COR-L47 (cell line): ENCODE measurements around the gene PCYOX1L.

Experiments used
- DNase-seq: peaks from one replicate; lab custom pipeline; 2025; lab: John Stamatoyannopoulos, UW

Gene PCYOX1L

GRCh38 chr5:149338364-149338763 is 19.5 kb upstream of the PCYOX1L start:
- DNase-seq: no peak

DNA sequence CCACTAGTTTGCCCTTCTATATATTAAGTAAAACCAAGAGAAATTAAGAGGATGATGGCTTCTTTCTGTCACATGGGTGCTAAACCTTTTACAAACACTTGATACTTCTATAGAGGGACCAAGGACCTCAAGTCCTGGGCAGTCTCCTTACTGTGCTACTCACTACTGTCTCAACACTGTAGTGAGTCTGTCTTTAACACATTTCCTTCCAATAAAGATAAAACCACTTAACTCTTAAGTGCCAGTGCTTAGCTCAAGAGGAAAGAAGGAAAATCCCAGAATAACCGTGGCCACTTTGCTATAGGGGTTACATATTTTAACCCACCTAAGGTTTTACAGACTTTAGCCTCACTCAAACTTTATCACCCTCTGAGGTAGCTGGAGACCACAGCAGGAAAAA is 16.9 kb upstream of the PCYOX1L start:
- no peak for DNase-seq

GRCh38 chr5:149341876-149342275 is 16.0 kb upstream of the PCYOX1L start:
- DNase-seq: no peak

DNA sequence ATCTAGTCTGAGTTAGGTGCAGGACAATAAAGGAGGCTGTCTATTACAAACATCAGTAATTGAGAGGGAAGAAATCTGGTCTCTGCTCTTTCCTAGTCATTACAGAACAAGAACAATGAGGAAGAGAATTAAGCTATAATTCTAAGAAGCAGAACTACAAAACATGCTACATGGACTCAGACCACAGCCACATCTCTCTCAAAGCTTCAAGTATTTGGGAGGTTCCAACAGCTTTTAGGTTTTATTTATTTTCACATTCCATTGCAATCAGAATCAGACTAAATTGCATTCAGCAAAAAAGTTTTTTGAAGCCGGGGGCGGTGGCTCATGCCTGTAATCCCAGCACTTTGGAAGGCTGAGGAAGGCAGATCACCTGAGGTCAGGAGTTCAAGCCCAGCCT is 13.7 kb upstream of the PCYOX1L start:
- no peak for DNase-seq

DNA sequence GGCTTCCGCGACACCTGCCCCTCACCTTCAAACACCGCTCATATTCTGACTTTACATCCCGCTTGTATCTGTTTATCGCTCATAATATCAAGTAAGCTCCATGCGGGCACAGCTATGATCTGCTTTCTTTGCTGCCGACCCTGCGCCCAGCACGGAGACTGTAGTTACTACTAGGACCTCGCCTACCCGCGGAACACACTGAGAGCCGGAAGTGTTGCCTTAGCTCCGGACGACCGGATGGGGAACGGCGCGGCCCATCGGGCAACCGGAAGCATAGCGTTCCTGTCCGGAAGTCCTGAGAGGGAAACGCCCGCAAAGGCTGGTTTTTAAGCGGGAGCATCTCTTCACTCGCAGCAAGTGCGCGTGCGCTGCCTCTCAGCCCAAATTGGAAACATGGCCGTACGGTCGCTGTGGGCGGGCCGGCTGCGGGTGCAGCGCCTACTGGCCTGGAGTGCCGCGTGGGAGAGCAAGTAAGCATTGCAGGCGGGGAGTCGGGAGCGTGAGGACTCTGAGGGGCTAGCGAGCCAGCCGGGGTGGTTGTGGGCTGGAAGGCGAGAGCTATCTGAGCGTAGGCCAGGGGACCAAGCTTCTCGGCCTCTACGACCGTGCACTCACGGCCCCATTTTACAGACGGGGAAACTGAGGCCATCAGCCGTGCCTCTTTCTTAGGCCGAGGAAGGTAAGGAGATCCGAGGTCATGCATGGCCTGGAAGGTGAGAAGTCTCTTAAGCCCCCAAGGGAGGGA is 12.5 kb upstream of the PCYOX1L start, which contains the start of gene GRPEL2:
GRPEL2 (plus strand) TSS at position 353 of the 745 bp plus-strand sequence; CDS start at position 394, 41 bp downstream.
- DNase-seq: peak; percentile 97

- DNase-seq: no peak
Observed at GRCh38 chr5:149345892-149346222, 12.0 kb upstream of the PCYOX1L start.

GRCh38 chr5:149348518-149348917 is 9.3 kb upstream of the PCYOX1L start:
- DNase-seq: no peak

DNA sequence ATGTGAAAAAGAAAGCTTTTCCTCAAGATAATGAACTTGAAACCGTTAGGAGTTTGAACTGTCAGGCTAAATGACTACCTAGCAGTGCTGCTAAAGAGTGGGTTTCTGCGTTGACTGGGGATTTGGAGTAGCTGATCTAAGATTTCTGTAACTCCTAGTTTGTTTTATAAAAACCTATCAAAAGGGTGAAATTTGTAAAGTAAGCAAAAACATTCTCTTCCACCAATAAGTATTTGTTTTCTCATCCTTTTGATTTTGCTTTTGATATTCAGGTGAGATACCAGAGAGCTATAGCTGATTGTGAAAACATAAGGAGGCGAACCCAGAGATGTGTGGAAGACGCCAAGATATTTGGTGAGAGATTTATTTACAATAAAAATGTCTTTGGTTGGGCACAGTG is 8.5 kb upstream of the PCYOX1L start:
- DNase-seq: no peak

GRCh38 chr5:149352169-149352568 is 5.7 kb upstream of the PCYOX1L start:
- no peak for DNase-seq

- no peak for DNase-seq
Observed at GRCh38 chr5:149353911-149354310, 3.9 kb upstream of the PCYOX1L start.

DNA sequence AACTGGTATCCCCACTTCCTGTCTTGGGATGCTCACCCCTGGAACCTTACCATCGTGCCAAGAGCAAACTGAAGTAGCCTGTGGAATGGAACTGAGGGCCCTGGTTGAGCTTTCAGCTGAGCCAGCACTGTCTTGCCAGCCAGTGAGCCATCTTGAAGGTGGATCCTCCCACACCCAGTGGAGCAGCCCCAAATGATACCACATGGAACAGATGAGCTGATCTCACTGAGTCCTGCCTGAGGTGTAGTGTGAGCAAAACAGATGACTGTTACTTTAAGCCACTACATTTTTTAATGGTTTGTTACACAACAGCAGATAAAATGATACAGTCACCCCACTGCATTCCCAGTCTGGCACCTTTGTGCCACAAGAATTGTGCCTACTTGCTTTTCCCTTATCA is 2.2 kb upstream of the PCYOX1L start:
- no peak for DNase-seq

- DNase-seq: no peak
Observed at GRCh38 chr5:149356391-149356790, 1.5 kb upstream of the PCYOX1L start.

GRCh38 chr5:149358294-149358651 is 427 bp downstream of the PCYOX1L start:
- DNase-seq: peak; percentile 51

GRCh38 chr5:149358868-149359495 is 1.1 kb downstream of the PCYOX1L start:
- no peak for DNase-seq

GRCh38 chr5:149360272-149360671 is 2.4 kb downstream of the PCYOX1L start:
- DNase-seq: no peak

- no peak for DNase-seq
Observed at GRCh38 chr5:149362541-149362940, 4.7 kb downstream of the PCYOX1L start.

DNA sequence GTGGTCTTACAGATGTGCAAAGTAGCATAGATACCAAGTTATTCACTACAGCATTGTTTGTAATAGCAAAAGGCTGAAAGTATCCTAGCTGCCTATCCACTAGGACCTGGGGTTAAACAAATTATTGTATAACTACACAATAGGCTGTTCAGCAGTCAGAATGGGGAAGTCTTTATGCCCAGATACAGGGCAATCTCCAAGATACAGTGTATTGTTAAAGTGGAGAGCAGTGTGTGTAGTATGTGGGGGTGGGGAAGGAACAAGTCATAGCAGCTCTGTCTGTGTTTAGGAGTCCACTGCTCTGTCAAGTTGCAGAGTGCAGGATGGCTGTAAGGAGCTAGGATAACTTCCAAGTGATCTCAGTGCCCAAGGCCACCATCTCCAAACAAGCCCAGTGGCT is 5.5 kb downstream of the PCYOX1L start:
- DNase-seq: no peak

- no peak for DNase-seq
Observed at GRCh38 chr5:149363936-149364335, 6.1 kb downstream of the PCYOX1L start.

DNA sequence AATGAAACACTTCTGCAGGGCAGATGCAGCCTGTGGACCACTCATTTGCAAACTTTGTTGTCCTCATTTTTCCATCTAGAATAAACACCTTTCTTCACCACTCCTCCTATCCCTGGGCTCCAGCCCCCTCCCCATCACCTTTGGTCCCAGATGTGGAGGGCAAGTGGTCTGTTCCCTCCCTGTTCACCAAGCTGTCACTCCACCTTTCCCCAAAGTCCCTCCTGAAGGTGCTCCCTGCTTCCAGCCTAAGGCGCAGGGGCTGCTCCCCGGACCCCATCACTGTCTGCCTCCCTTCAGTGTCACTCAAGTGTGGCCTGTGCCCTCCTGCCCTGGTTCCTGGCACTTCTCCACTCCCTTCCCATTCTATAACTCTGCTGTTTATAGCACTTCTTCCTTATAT is 6.9 kb downstream of the PCYOX1L start:
- DNase-seq: no peak

DNA sequence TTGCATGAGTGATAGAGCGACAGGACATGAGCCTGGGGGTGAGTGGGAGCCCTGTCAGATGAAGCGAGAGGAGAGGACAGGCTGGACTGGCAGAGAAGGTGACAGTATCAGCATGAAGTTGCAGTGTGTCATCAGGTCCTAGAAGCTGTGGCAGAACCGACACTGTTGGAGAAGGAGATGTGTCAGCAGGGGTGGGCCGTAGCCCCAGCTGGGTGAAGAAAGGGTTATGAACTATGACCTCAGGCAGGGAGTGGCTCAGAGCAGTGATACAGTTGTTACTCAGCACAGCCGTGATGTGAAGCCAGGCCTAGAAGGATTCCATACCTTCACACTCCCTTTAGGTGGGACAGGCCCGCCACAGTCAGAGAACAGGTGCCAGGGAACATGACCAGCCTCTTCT is 7.6 kb downstream of the PCYOX1L start:
- DNase-seq: no peak

- DNase-seq: no peak
Observed at GRCh38 chr5:149366169-149366729, 8.4 kb downstream of the PCYOX1L start.

DNA sequence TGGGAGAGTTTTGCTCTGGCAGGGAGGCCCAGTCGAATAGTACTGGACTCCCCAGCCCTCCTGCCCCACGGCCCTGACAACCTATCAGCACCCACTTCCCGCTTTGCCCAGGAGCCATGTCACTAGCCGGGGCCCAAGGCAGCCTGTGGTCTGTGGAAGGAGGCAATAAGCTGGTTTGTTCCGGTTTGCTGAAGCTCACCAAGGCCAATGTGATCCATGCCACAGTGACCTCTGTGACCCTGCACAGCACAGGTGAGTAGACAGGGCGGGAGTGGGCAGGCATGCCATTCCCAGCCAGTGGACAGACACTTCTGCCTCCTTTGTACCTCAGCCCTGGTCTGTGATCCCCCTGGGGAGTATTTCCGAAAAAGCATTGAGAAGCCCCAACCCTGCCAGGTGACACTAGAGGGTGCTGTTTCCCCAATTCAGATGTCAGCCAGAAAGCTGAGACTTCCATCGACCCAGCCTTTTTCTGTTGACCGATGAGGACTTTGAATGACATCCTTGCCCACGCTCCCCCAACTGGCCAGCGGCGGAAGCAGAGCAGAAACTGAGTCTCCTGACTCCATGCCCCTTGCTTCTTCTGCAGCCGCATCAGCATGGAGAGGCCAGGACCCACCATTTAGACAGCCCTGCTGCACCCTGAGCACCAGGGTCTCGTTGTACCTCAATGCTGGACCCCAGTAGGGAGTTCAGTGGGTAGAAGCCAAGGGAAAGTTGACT is 9.6 kb downstream of the PCYOX1L start:
- peak; percentile 56 for DNase-seq
